ENCODE data around the gene RSPRY1.

DNA sequence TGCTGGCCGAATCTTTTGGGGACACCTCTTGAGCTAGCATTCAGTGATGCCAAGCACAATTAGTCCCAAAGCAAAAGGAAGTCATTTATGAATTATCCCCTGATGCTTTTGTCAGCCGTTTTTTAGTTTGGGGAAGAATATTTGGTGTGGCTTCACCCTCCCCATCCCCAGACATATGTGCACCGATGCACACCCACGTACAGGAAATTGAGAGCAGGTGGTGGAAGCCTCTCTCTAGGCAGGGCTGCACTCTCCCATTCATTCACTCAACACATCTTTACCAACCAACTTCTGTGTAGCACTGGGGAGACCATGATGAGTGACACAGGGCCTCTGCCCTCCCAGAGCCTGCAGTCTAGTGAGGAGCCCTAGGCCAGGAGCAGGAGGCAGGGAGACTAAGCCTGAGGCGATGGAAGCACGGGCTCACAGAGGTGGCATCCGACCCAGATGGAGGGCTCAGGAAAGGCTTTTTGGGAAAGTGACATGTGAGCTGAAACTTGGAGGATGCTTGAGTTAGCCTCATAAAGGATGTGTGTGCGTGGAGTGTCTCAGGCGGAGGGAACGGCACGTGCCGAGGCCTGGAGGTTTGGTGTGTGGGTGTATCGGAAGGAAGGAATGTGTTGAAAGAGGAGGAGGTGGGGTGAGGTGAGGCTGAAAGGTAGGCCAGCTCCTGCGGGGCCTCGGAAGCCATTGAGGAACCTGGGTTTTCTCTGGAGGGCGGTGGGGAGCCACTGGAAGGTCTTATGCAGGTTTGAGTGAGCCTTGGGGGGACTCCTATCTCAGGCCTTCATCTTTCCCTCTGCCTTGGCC lies 44.1 kb upstream of the RSPRY1 start:
- TF ChIP-seq PHF8 (IDR thresholded peaks at IDR 0.05; ENCODE audit: borderline replicate concordance, low read depth) (no peak), POLR2A (IDR thresholded peaks at IDR 0.05; ENCODE audit: low read length) (no peak)
- TF ChIP-seq, protein P1, sequence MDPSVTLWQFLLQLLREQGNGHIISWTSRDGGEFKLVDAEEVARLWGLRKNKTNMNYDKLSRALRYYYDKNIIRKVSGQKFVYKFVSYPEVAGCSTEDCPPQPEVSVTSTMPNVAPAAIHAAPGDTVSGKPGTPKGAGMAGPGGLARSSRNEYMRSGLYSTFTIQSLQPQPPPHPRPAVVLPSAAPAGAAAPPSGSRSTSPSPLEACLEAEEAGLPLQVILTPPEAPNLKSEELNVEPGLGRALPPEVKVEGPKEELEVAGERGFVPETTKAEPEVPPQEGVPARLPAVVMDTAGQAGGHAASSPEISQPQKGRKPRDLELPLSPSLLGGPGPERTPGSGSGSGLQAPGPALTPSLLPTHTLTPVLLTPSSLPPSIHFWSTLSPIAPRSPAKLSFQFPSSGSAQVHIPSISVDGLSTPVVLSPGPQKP (IDR thresholded peaks at IDR 0.05; ENCODE audit: low read depth, low read length) = no peak
